Astrocyte (in vitro differentiated cells and primary cell): ENCODE results near the gene PDCL3.

Experiments
- CTCF ChIP-seq: IDR thresholded peaks from 2 replicates; pipeline ENCODE4 v1.5.1; 2011; ENCODE audit warnings: low read depth, mild to moderate bottlenecking, inconsistent platforms, low read length, moderate library complexity; ENCODE audit not compliant: insufficient read depth
- EZH2 ChIP-seq: IDR thresholded peaks from 2 replicates; pipeline ENCODE4 v1.6.1; 2012; ENCODE audit warnings: mild to moderate bottlenecking, low read length, inconsistent platforms; ENCODE audit not compliant: insufficient read depth

GRCh38 chr2:100529176-100529575, 33.6 kb upstream of the PDCL3 start:
- TF ChIP-seq CTCF (no peak), EZH2 (no peak)
